Activated T-cell treated with anti-CD3 and anti-CD28 coated beads, Interleukin-2, amount 50 U/mL, for 24 hours (primary cell): Measurements from ENCODE around the gene CASP12.
A peak's percentile ranks its signal among the peaks of the same experiment; 100 is the strongest.

Experiments used
- DNase-seq: peaks from one replicate; pipeline ENCODE4 v3.0.0-alpha.2; 2020
- H3K27ac Mint-ChIP-seq: 2 replicates; pipeline ENCODE4 v1.8.0; 2020; ENCODE audit warnings: mild to moderate bottlenecking, mixed read lengths
- H3K27me3 Mint-ChIP-seq: 2 replicates; pipeline ENCODE4 v1.8.0; 2020; ENCODE audit warnings: mixed read lengths
- H3K36me3 Mint-ChIP-seq: 2 replicates; pipeline ENCODE4 v1.8.0; 2020; ENCODE audit warnings: low read depth, mixed read lengths
- H3K4me1 Mint-ChIP-seq: 2 replicates; pipeline ENCODE4 v1.8.0; 2020; ENCODE audit warnings: low read depth, mixed read lengths
- H3K4me3 Mint-ChIP-seq: 2 replicates; pipeline ENCODE4 v1.8.0; 2020; ENCODE audit warnings: mild to moderate bottlenecking, moderate library complexity, mixed read lengths
- H3K9me3 Mint-ChIP-seq: 2 replicates; pipeline ENCODE4 v1.8.0; 2020; ENCODE audit warnings: mixed read lengths

The CASP12 gene

GRCh38 chr11:104907521-104908185, 9.4 kb upstream of the CASP12 start:
- Mint-ChIP-seq H3K4me1 (peaks cover 46% of the 10 kb centered on the region), H3K27ac (peak overlapping the region; percentile 89), H3K9me3 (peaks cover 4% of the 10 kb centered on the region), H3K36me3 (peaks cover 29% of the 10 kb centered on the region), H3K4me3 (peak overlapping the region; percentile 23), H3K27me3 (no peaks in the 10 kb centered on the region)
- DNase-seq, result no peak

GRCh38 chr11:104905271-104905670, 7.0 kb upstream of the CASP12 start:
- Mint-ChIP-seq H3K4me1 (peaks cover 49% of the 10 kb centered on the region), H3K36me3 (peaks cover 32% of the 10 kb centered on the region), H3K27me3 (no peaks in the 10 kb centered on the region), H3K9me3 (peaks cover 4% of the 10 kb centered on the region), H3K27ac (no peak overlapping the region), H3K4me3 (no peak overlapping the region)
- DNase-seq, result no peak

- Mint-ChIP-seq H3K4me3 (no peak overlapping the region), H3K27me3 (no peaks in the 10 kb centered on the region), H3K36me3 (peaks cover 9% of the 10 kb centered on the region), H3K9me3 (peaks cover 3% of the 10 kb centered on the region), H3K4me1 (peaks cover 25% of the 10 kb centered on the region), H3K27ac (no peak overlapping the region)
- no peak for DNase-seq
These were observed 966 bp upstream of the CASP12 start for GRCh38 chr11:104899226-104899625.

- no peaks in the 10 kb centered on the region for H3K27me3 Mint-ChIP-seq
- DNase-seq, result no peak
- H3K27ac Mint-ChIP-seq, result no peak overlapping the region
- H3K4me3 Mint-ChIP-seq, result no peak overlapping the region
- H3K36me3 Mint-ChIP-seq, result peaks cover 9% of the 10 kb centered on the region
- peaks cover 3% of the 10 kb centered on the region for H3K9me3 Mint-ChIP-seq
- peaks cover 25% of the 10 kb centered on the region for H3K4me1 Mint-ChIP-seq
These were observed 389 bp upstream of the CASP12 start for GRCh38 chr11:104898685-104899013.

- Mint-ChIP-seq H3K36me3 (no peaks in the 10 kb centered on the region), H3K9me3 (peaks cover 3% of the 10 kb centered on the region), H3K4me1 (peaks cover 12% of the 10 kb centered on the region), H3K27ac (no peak overlapping the region), H3K4me3 (no peak overlapping the region), H3K27me3 (no peaks in the 10 kb centered on the region)
- DNase-seq, result no peak
These were observed 2.6 kb downstream of the CASP12 start for GRCh38 chr11:104895634-104896033.

- H3K27me3 Mint-ChIP-seq, result no peaks in the 10 kb centered on the region
- no peak overlapping the region for H3K4me3 Mint-ChIP-seq
- peaks cover 12% of the 10 kb centered on the region for H3K4me1 Mint-ChIP-seq
- no peak overlapping the region for H3K27ac Mint-ChIP-seq
- DNase-seq, result no peak
- no peaks in the 10 kb centered on the region for H3K9me3 Mint-ChIP-seq
- no peaks in the 10 kb centered on the region for H3K36me3 Mint-ChIP-seq
These were observed 4.4 kb downstream of the CASP12 start for GRCh38 chr11:104893876-104894275.

- H3K36me3 Mint-ChIP-seq, result no peaks in the 10 kb centered on the region
- no peak for DNase-seq
These were observed 5.3 kb downstream of the CASP12 start for GRCh38 chr11:104892723-104893511.

GRCh38 chr11:104891135-104891534, 7.1 kb downstream of the CASP12 start:
- Mint-ChIP-seq H3K4me3 (no peak overlapping the region), H3K27ac (no peak overlapping the region), H3K27me3 (no peaks in the 10 kb centered on the region), H3K4me1 (peaks cover 2% of the 10 kb centered on the region), H3K9me3 (peaks cover under 1% of the 10 kb centered on the region), H3K36me3 (no peaks in the 10 kb centered on the region)
- DNase-seq, result no peak

More at GRCh38 chr11:104892723-104893511, 5.3 kb downstream of the CASP12 start:
- H3K4me1 Mint-ChIP-seq, result peaks cover 3% of the 10 kb centered on the region
- no peaks in the 10 kb centered on the region for H3K27me3 Mint-ChIP-seq
- no peaks in the 10 kb centered on the region for H3K9me3 Mint-ChIP-seq
- no peak overlapping the region for H3K27ac Mint-ChIP-seq
- no peak overlapping the region for H3K4me3 Mint-ChIP-seq

GRCh38 chr11:104883342-104883741, 14.9 kb downstream of the CASP12 start:
- no peak for DNase-seq
- no peak overlapping the region for H3K4me3 Mint-ChIP-seq
- H3K36me3 Mint-ChIP-seq, result no peaks in the 10 kb centered on the region
- no peaks in the 10 kb centered on the region for H3K27me3 Mint-ChIP-seq
- H3K27ac Mint-ChIP-seq, result no peak overlapping the region
- H3K4me1 Mint-ChIP-seq, result peaks cover 26% of the 10 kb centered on the region
- H3K9me3 Mint-ChIP-seq, result peaks cover 2% of the 10 kb centered on the region

GRCh38 chr11:104881117-104881794, 17.0 kb downstream of the CASP12 start:
- no peaks in the 10 kb centered on the region for H3K27me3 Mint-ChIP-seq
- H3K27ac Mint-ChIP-seq, result no peak overlapping the region
- peaks cover 2% of the 10 kb centered on the region for H3K9me3 Mint-ChIP-seq
- H3K36me3 Mint-ChIP-seq, result no peaks in the 10 kb centered on the region
- H3K4me3 Mint-ChIP-seq, result no peak overlapping the region
- peaks cover 46% of the 10 kb centered on the region for H3K4me1 Mint-ChIP-seq
- DNase-seq, result no peak

- no peak overlapping the region for H3K27ac Mint-ChIP-seq
- H3K4me1 Mint-ChIP-seq, result peaks cover 53% of the 10 kb centered on the region
- no peaks in the 10 kb centered on the region for H3K9me3 Mint-ChIP-seq
- no peaks in the 10 kb centered on the region for H3K27me3 Mint-ChIP-seq
- H3K36me3 Mint-ChIP-seq, result no peaks in the 10 kb centered on the region
- H3K4me3 Mint-ChIP-seq, result no peak overlapping the region
- no peak for DNase-seq
These were observed 18.6 kb downstream of the CASP12 start for GRCh38 chr11:104879514-104880190.

GRCh38 chr11:104876861-104877431, 21.3 kb downstream of the CASP12 start:
- DNase-seq, result no peak
- H3K27me3 Mint-ChIP-seq, result no peaks in the 10 kb centered on the region
- peak overlapping the region; percentile 12 for H3K4me3 Mint-ChIP-seq
- H3K36me3 Mint-ChIP-seq, result no peaks in the 10 kb centered on the region
- H3K4me1 Mint-ChIP-seq, result peaks cover 42% of the 10 kb centered on the region
- peaks cover 2% of the 10 kb centered on the region for H3K9me3 Mint-ChIP-seq
- H3K27ac Mint-ChIP-seq, result peak overlapping the region; percentile 83

- peak overlapping the region; percentile 12 for H3K4me3 Mint-ChIP-seq
- H3K36me3 Mint-ChIP-seq, result no peaks in the 10 kb centered on the region
- DNase-seq, result no peak
- H3K27ac Mint-ChIP-seq, result peak overlapping the region; percentile 83
- peaks cover 42% of the 10 kb centered on the region for H3K4me1 Mint-ChIP-seq
- H3K27me3 Mint-ChIP-seq, result no peaks in the 10 kb centered on the region
- H3K9me3 Mint-ChIP-seq, result peaks cover 2% of the 10 kb centered on the region
These were observed 21.9 kb downstream of the CASP12 start for GRCh38 chr11:104876324-104876723.

- H3K9me3 Mint-ChIP-seq, result peaks cover 2% of the 10 kb centered on the region
- peaks cover 32% of the 10 kb centered on the region for H3K4me1 Mint-ChIP-seq
- H3K27me3 Mint-ChIP-seq, result no peaks in the 10 kb centered on the region
- DNase-seq, result no peak
- H3K36me3 Mint-ChIP-seq, result no peaks in the 10 kb centered on the region
- H3K4me3 Mint-ChIP-seq, result no peak overlapping the region
- H3K27ac Mint-ChIP-seq, result no peak overlapping the region
These were observed 25.0 kb downstream of the CASP12 start for GRCh38 chr11:104873252-104873651.
